H1 (cell line): Measurements from ENCODE around the gene TNP2. TPM values are rescaled to one million over a fixed set of nuclear protein-coding genes. Genes with fewer than 3 reads are reported as not detected.

Source experiments
- CEBPB ChIP-seq: IDR thresholded peaks from 2 replicates; pipeline ENCODE4 v1.6.1; 2012; ENCODE audit warnings: low read depth, low read length
- CHD1 ChIP-seq: IDR thresholded peaks from 2 replicates; pipeline ENCODE4 v1.6.1; 2012; ENCODE audit warnings: low read depth, low read length, improper control_type of control experiment
- CHD2 ChIP-seq: IDR thresholded peaks from 2 replicates; pipeline ENCODE4 v1.6.1; 2012; ENCODE audit warnings: low read length, improper control_type of control experiment
- E2F6 ChIP-seq: IDR thresholded peaks from 2 replicates; pipeline ENCODE4 v1.6.1; 2012; ENCODE audit warnings: inconsistent platforms
- EGR1 ChIP-seq: IDR thresholded peaks from 2 replicates; pipeline ENCODE4 v1.6.1; 2011; ENCODE audit warnings: low read depth, low read length, borderline replicate concordance
- GTF2F1 ChIP-seq: IDR thresholded peaks from 2 replicates; pipeline ENCODE4 v1.6.1; 2012; ENCODE audit warnings: low read depth, low read length, improper control_type of control experiment, borderline replicate concordance
- HDAC2 ChIP-seq, 2 experiments: fragments of 300-600 bp in 1 of 2; sonication (generic) in 1 of 2; IDR thresholded peaks; 2 replicates each; pipeline ENCODE4 v1.6.1; 2011 to 2012; ENCODE audit warnings: low read depth in 2 of 2, low read length in 2 of 2, mild to moderate bottlenecking in 2 of 2, moderate library complexity in 2 of 2, borderline replicate concordance in 1 of 2, inconsistent platforms in 1 of 2
- HDAC6 ChIP-seq: IDR thresholded peaks from one replicate; pipeline ENCODE4 v1.7.1; 2012; ENCODE audit warnings: low read depth, mild to moderate bottlenecking, inconsistent platforms, low read length, moderate library complexity
- JUND ChIP-seq: IDR thresholded peaks from 2 replicates; pipeline ENCODE4 v1.6.1; 2011; ENCODE audit warnings: mild to moderate bottlenecking, improper control_type of control experiment, low read length
- KDM1A ChIP-seq: fragments of 200-600, 300-600 bp; sonication (generic); IDR thresholded peaks from 2 replicates; pipeline ENCODE4 v1.7.1; 2016; ENCODE audit warnings: mild to moderate bottlenecking, low read length, borderline replicate concordance
- KDM4A ChIP-seq: IDR thresholded peaks from one replicate; pipeline ENCODE4 v1.7.1; 2012; ENCODE audit warnings: low read depth, mild to moderate bottlenecking, moderate library complexity, low read length, inconsistent platforms; ENCODE audit not compliant: severe bottlenecking
- MAFK ChIP-seq: IDR thresholded peaks from 2 replicates; pipeline ENCODE4 v1.6.1; 2012; ENCODE audit warnings: low read depth, mild to moderate bottlenecking, improper control_type of control experiment, low read length
- MAX ChIP-seq: IDR thresholded peaks from 2 replicates; pipeline ENCODE4 v1.6.1; 2012; ENCODE audit warnings: inconsistent platforms
- NANOG ChIP-seq: IDR thresholded peaks from 2 replicates; pipeline ENCODE4 v1.6.1; 2011; ENCODE audit warnings: low read length, low read depth, mild to moderate bottlenecking, inconsistent platforms; ENCODE audit not compliant: insufficient read depth, poor library complexity, severe bottlenecking
- RBBP5 ChIP-seq: IDR thresholded peaks from 2 replicates; pipeline ENCODE4 v1.7.1; 2012; ENCODE audit warnings: low read depth, mild to moderate bottlenecking, inconsistent platforms, low read length, moderate library complexity, borderline replicate concordance
- RXRA ChIP-seq: IDR thresholded peaks from 2 replicates; pipeline ENCODE4 v1.6.1; 2011; ENCODE audit warnings: low read depth, mild to moderate bottlenecking, low read length, moderate library complexity; ENCODE audit not compliant: insufficient read depth
- SIN3A ChIP-seq, 2 experiments: IDR thresholded peaks in 1 of 2; conservative IDR thresholded peaks in 1 of 2; 2 replicates each; pipeline ENCODE4 v1.6.1; 2011 to 2012; ENCODE audit warnings: low read length in 2 of 2, improper control_type of control experiment in 1 of 2, low read depth in 1 of 2, mild to moderate bottlenecking in 1 of 2
- SIRT6 ChIP-seq: IDR thresholded peaks from one replicate; pipeline ENCODE4 v1.7.1; 2012; ENCODE audit warnings: low read length, inconsistent platforms
- SIX5 ChIP-seq: IDR thresholded peaks from 2 replicates; pipeline ENCODE4 v1.6.1; 2011; ENCODE audit warnings: mild to moderate bottlenecking, low read depth, low read length
- SP1 ChIP-seq: IDR thresholded peaks from 2 replicates; pipeline ENCODE4 v1.6.1; 2011; ENCODE audit warnings: low read depth, low read length
- SP2 ChIP-seq: IDR thresholded peaks from 2 replicates; pipeline ENCODE4 v1.6.1; 2012; ENCODE audit warnings: mild to moderate bottlenecking, low read length, inconsistent platforms
- TBP ChIP-seq: IDR thresholded peaks from 2 replicates; pipeline ENCODE4 v1.6.1; 2011; ENCODE audit warnings: low read depth, low read length, improper control_type of control experiment
- TCF12 ChIP-seq: IDR thresholded peaks from 2 replicates; pipeline ENCODE4 v1.6.1; 2011; ENCODE audit warnings: low read depth, mild to moderate bottlenecking, low read length
- TEAD4 ChIP-seq: IDR thresholded peaks from 2 replicates; pipeline ENCODE4 v1.6.1; 2012; ENCODE audit warnings: low read depth, low read length, inconsistent platforms, mixed read lengths
- YY1 ChIP-seq: IDR thresholded peaks from 2 replicates; pipeline ENCODE4 v1.6.1; 2011; ENCODE audit warnings: low read depth, mild to moderate bottlenecking, low read length
- ZNF274 ChIP-seq: IDR thresholded peaks from 2 replicates; pipeline ENCODE4 v1.7.0; 2012; ENCODE audit warnings: low read length, borderline replicate concordance; ENCODE audit errors: extremely low read depth
- polyA plus RNA-seq, 7 experiments: library from polyadenylated mRNA; depleted of rRNA in 3 of 7; stranded (reverse) in 5 of 7; unstranded in 2 of 7; fragments of >200 nt in 5 of 7; fragments of 200-250 nt in 2 of 7; gene quantifications; 1 replicate in 5 of 7; 2 replicates in 1 of 7; 4 replicates in 1 of 7; pipeline versions ENCODE4 v1.2.1 to v1.2.3, GENCODE V29; 2011 to 2013; ENCODE audit warnings: missing spikeins in 2 of 7, mixed read lengths in 2 of 7
- total RNA-seq: library from RNA; stranded (reverse); fragmentation: NEBNext Ultra II Directional; extraction: Animal tissue kit (Norgen Biotek cat#: 25700); gene quantifications from 2 replicates; pipeline ENCODE4 v1.2.1, GENCODE V29; 2021

TNP2 gene
- total and polyA plus RNA-seq, 2 of the 8 experiments (the other 6 are each of a cell fraction or from before 2014, with no cell fraction given), result not detected

DNA sequence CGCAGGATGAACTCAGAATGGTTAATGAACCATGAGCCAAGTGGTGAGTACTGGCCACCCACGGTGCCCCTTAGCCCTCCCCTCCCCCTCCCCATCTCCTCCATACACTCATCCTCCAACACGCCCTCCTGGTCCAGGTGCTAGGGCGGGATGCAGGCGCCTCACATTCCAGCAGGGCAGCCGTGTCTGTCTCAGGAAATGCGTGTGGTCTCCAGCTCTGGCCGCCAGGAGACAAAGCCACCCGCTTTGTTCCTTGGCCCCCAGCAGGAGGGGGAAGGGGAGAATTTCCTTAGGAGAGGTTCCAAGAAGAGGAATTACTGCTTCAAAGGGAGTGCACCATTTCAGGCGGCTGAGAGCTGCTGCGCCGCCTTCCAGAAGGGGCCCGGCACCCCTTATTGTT, 46.4 kb upstream of the TNP2 start (continued):
- TF ChIP-seq SIN3A (conservative IDR thresholded peaks at IDR 0.05 in 1 of 2, IDR thresholded peaks at IDR 0.05 in 1 of 2; ENCODE audit: low read depth in 1 of 2, low read length in 2 of 2), result peak; percentile 60 to 78; a peak in 2 of 4 replicates
- no peak for TF ChIP-seq KDM4A
- TF ChIP-seq HDAC2 (IDR thresholded peaks at IDR 0.05; ENCODE audit: borderline replicate concordance in 1 of 2, low read depth in 2 of 2, low read length in 2 of 2), result peak in 1 of 2 experiments; percentile 77; a peak in 1 of 4 replicates
- TF ChIP-seq SP1, result peak; percentile 83; the same call in 1 of the 2 replicates
- TF ChIP-seq EGR1, result no peak; the same call in 1 of the 2 replicates
- no peak for TF ChIP-seq HDAC6
- TF ChIP-seq MAX, result peak; percentile 81
- TF ChIP-seq E2F6, result peak; percentile 48
- no peak for TF ChIP-seq MAFK
- TF ChIP-seq ZNF274, result no peak
- TF ChIP-seq KDM1A, result peak; percentile 44; the same call in 1 of the 2 replicates
- no peak for TF ChIP-seq SIX5
- no peak for TF ChIP-seq GTF2F1
- no peak for TF ChIP-seq RXRA
- peak; percentile 99 for TF ChIP-seq TCF12
- TF ChIP-seq YY1, result peak; percentile 71
- TF ChIP-seq RBBP5, result no peak
- 0 out of 2 replicates have a peak, but pooled peaks have one; percentile 17 for TF ChIP-seq TBP
- peak; percentile 71 for TF ChIP-seq CHD2
- no peak for TF ChIP-seq SP2
- no peak for TF ChIP-seq SIRT6
- no peak for TF ChIP-seq CHD1
- no peak for TF ChIP-seq NANOG
- TF ChIP-seq TEAD4, result peak; percentile 99
- TF ChIP-seq JUND, result peak; percentile 43; the same call in 1 of the 2 replicates
- no peak for TF ChIP-seq CEBPB
